ENCODE results near the gene MRPL44. TPM values are rescaled to one million over a fixed set of nuclear protein-coding genes. Genes with fewer than 3 reads are reported as not detected.

MRPL44 gene
- total and polyA plus RNA-seq, 2 of the 8 experiments (the other 6 are each of a cell fraction or from before 2014, with no cell fraction given), result 32.0 to 53.2 TPM

GRCh38 chr2:223996391-223996790 is 39.1 kb downstream of the MRPL44 start (continued):
- TF ChIP-seq SAP30 (IDR thresholded peaks at IDR 0.05; ENCODE audit: insufficient read depth, insufficient replicate concordance, low read length), result no peak
- TF ChIP-seq BCL11A (IDR thresholded peaks at IDR 0.05; ENCODE audit: low read depth in 2 of 2, low read length in 2 of 2), result no peak
- no peak for TF ChIP-seq KDM4A (IDR thresholded peaks at IDR 0.05; ENCODE audit: low read depth, low read length, severe bottlenecking)
- no peak for TF ChIP-seq NANOG (IDR thresholded peaks at IDR 0.05; ENCODE audit: insufficient read depth, low read depth, low read length, poor library complexity, severe bottlenecking)

Measured in H1 (cell line).